Fibroblast of the conjunctiva (primary cell): Measurements from ENCODE around the gene ARL4A.

Experiments used
- DNase-seq: peaks from one replicate; pipeline ENCODE4 v3.0.0-alpha.2; 2010; ENCODE audit warnings: low read depth

ARL4A gene

GRCh38 chr7:12726908-12727307 is 39.5 kb downstream of the ARL4A start:
- DNase-seq = no peak

GRCh38 chr7:12727455-12728191 is 40.2 kb downstream of the ARL4A start:
- DNase-seq = no peak

- DNase-seq = no peak
These were observed 40.7 kb downstream of the ARL4A start for GRCh38 chr7:12728192-12728538.

DNA sequence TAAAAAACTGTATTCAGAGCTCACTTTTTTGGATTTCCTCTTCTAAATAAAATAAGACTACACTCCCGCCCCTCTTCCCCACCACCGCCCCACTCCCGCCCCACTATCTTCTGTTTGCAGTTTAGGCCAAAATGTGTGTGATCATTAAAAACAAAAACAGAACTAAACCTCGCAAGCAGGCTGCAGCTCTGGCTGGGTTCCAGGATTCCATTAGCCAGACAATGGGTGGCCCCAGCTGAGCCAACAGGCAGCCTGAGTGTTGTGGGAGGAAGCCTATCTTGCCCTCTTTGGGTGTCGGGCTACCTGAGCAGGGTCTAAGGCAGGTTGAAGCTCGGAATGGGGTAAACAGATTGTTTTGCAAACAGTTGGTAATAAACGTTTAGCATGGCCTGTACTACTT is 41.7 kb downstream of the ARL4A start:
- DNase-seq = no peak

DNA sequence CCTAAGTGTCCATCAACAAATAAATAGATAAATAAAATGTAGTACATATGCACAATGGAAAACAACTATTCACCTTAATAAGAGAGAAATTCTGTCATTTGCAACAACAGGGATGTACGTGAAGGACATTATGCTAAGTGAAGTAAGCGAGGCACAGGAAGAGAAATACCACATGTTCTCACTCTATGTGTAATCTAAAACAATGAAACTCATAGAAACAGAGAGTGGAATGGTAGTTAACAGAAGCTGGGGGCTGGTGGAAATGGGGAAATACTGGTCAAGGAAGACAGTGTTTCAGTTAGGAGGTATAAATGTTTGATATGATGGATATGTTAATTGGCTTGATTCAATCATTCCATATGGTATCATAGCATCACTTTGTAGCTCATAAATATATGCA is 43.1 kb downstream of the ARL4A start:
- no peak for DNase-seq

DNA sequence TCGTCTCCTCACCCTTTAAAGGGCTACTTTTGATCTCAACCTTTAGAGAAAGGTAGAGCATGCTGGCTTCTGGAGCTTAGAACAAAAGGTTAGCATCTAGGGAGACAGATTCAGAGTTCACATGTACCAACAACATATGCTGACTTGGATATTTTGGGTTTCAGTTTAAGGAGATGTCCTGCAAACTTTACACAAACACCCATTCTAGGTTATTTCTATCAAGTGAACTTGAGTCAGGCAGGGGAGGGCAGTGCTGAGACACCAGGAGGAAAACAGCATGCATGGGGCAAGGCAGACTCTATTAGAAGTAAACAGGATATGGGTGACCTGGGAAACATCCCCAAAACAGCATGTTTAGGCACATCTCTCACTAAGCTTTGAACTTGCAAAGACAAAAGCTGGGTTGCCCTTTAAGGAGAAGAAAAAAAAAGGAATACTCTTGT is 43.8 kb downstream of the ARL4A start:
- DNase-seq = no peak

GRCh38 chr7:12731775-12732174 is 44.3 kb downstream of the ARL4A start:
- DNase-seq = no peak

DNA sequence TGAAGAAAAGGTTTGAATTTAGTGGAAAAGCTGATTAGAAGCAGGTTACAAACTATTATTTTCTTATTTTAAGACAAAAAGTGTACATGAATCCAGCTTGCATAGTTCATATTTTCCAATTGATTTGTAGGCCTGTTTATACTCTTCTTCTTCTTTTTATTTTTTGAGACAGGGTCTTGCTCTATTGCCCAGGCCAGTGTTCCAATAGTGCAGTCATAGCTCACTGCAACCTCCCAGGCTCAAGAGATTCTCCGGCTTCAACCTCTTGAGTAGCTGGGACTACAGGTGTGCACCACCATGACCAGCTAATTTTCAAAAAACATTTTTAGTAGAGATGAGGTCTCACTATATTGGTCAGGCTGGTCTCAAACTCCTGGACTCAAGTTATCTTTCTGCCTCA is 45.0 kb downstream of the ARL4A start:
- DNase-seq = no peak

- DNase-seq = no peak
These were observed 48.5 kb downstream of the ARL4A start for GRCh38 chr7:12735923-12736322.

- DNase-seq = no peak
These were observed 49.9 kb downstream of the ARL4A start for GRCh38 chr7:12737373-12737772.

DNA sequence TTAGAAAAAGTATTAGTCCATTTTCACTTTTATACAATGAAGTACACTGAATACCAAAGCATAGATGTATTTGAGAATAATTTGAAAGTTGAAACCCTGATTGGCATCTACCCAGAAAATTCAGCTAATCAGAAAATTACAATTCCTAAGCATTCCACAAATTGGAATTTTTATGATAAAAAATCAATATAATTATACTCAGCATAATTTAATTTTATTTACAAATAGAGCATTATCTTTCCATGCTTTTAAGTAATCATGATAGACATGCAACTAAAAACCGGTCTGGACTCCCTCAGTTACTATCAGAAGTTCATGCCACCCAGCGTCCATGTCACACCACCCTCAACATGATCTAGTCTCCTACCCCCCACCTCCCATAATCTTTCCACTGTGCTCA is 50.4 kb downstream of the ARL4A start:
- DNase-seq = no peak

DNA sequence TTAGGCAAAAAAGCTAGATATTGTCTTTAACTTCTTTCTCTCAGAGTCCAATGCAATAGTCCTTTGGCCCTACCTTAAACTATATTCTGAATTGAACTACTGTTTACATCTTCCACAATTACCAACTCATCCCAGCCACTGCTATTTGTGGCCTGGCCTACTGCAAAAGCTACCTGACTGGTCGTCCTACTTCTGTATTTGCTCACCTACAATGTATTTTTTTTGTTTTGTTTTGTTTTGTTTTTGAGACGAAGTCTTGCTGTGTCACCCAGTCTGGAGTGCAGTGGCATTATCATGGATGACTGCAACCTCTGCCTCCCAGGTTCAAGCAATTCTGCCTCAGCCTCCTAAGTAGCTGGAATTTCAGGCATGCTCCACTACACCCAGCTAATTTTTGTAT is 51.2 kb downstream of the ARL4A start:
- no peak for DNase-seq
